Measurements from ENCODE around the gene UPB1. TPM values are rescaled to one million over a fixed set of nuclear protein-coding genes. Genes with fewer than 3 reads are reported as not detected.

Gene UPB1
- total and polyA plus RNA-seq, 5 experiments from 2014 or later: 0.06 to 0.86 (median 0.51) TPM; not detected in 1

DNA sequence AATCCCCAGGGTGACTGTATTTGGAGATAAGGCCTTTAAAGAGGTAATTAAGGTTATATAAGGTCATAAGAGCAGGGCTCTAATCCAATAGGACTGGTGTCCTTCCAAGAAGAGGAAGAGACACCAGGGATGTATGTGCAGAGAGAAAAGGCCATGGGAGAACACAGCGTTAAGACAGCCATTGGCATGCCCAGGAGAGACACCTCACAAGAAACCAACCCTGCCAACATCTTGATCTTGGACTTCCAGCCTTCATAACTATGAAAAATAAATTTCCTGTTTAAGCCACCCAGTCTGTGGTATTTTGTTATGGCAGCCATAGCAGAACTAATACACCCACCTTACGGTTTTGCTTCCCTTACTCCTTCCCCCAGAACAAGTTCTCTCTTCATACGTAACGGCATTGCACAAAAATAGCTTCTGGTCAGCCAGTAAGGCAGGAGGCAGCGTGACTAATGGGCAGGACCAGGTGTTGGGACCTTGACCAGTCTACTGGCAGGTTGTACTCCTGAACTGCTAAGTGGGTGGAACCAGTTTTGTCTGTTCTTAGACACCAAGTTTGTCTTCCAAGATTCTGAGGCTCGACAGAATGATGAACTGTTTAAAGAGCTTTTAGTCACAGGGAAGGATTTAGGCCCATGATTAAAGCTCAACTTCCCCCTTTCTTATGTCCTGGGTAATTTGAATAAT lies 31.9 kb upstream of the UPB1 start:
- no peak overlapping the region for H3K4me3 Mint-ChIP-seq
- ATAC-seq: no peak
- peaks cover 0 to 2% (median 0%) of the 10 kb centered on the region in 3 donors for H3K36me3 Mint-ChIP-seq

GRCh38 chr22:24465566-24465965 lies 29.6 kb upstream of the UPB1 start:
- Mint-ChIP-seq H3K27me3 (no peaks in the 10 kb centered on the region), H3K4me1 (peaks cover 3 to 29% (median 10%) of the 10 kb centered on the region in 4 donors), H3K27ac (peak overlapping the region in 1 of 10 donors; percentile 24), H3K36me3 (peaks cover 0 to 2% (median 0%) of the 10 kb centered on the region in 3 donors), H3K9me3 (peaks cover 0 to 2% (median 0%) of the 10 kb centered on the region in 9 donors), H3K4me3 (no peak overlapping the region)
- DNase-seq: no peak
- ATAC-seq: no peak
- POLR2A ChIA-PET: no interaction called here

More for the DNA sequence above, 31.9 kb upstream of the UPB1 start:
- no peak for DNase-seq
- POLR2A ChIA-PET: no interaction called here
- Mint-ChIP-seq H3K9me3 (peaks cover 0 to 2% (median 0%) of the 10 kb centered on the region in 9 donors), H3K27me3 (no peaks in the 10 kb centered on the region), H3K27ac (peak overlapping the region in 2 of 10 donors; percentile 22 to 54), H3K4me1 (peaks cover 7 to 29% (median 10%) of the 10 kb centered on the region in 4 donors)

DNA sequence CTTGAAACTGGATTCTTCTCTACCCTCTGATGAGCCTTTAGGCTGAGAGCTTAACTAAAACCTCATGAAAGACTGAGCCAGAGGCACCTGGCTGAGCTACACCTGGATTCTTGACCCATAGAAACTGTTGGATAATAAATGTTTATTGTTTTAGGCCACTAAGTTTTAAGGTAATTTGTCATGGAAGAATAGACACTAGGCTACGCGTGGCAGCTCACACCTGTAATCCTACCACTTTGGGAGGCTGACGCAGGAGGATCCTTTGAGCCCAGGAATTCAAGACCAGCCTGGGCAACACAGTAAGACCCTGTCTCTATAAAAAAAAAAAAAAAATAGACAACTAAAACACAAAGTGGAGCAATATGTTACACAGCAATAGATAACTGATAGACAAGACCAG lies 29.2 kb upstream of the UPB1 start:
- Mint-ChIP-seq H3K27ac (peak overlapping the region in 1 of 10 donors; percentile 24), H3K27me3 (no peaks in the 10 kb centered on the region), H3K36me3 (peaks cover 0 to 2% (median 0%) of the 10 kb centered on the region in 3 donors), H3K9me3 (peaks cover 0 to 2% (median 0%) of the 10 kb centered on the region in 9 donors), H3K4me3 (no peak overlapping the region), H3K4me1 (peaks cover 3 to 26% (median 10%) of the 10 kb centered on the region in 4 donors)
- ATAC-seq (no peak), DNase-seq (no peak)
- POLR2A ChIA-PET: interaction anchor here (0.7 to 1.2 kb wide), 2 partner anchors 38 to 952 kb away, joined by 3 to 4 read pairs; no protein-coding TSS in a partner anchor

GRCh38 chr22:24466716-24467328 lies 28.3 kb upstream of the UPB1 start:
- no peak for ATAC-seq
- peaks cover 0 to 2% (median 0%) of the 10 kb centered on the region in 3 donors for H3K36me3 Mint-ChIP-seq
- DNase-seq: peak in 2 of 10 donors; percentile 13 to 21
- no peaks in the 10 kb centered on the region for H3K27me3 Mint-ChIP-seq
- peak overlapping the region in 2 of 10 donors; percentile 19 to 27 for H3K27ac Mint-ChIP-seq
- peaks cover 0 to 2% (median 0%) of the 10 kb centered on the region in 9 donors for H3K9me3 Mint-ChIP-seq
- POLR2A ChIA-PET: interaction anchor here (0.7 to 1.2 kb wide), 2 partner anchors 39 to 951 kb away, joined by 3 to 4 read pairs; no protein-coding TSS in a partner anchor
- no peak overlapping the region for H3K4me3 Mint-ChIP-seq
- peaks cover 3 to 26% (median 10%) of the 10 kb centered on the region in 4 donors for H3K4me1 Mint-ChIP-seq

GRCh38 chr22:24467340-24467739 lies 27.8 kb upstream of the UPB1 start:
- Mint-ChIP-seq H3K27me3 (no peaks in the 10 kb centered on the region), H3K4me1 (peaks cover 3 to 26% (median 10%) of the 10 kb centered on the region in 4 donors), H3K4me3 (no peak overlapping the region), H3K36me3 (no peaks in the 10 kb centered on the region), H3K27ac (no peak overlapping the region), H3K9me3 (peaks cover 0 to 2% (median 0%) of the 10 kb centered on the region in 9 donors)
- POLR2A ChIA-PET: interaction anchor here (1.2 kb wide), 1 partner anchor 39 kb away, joined by 3 read pairs; no protein-coding TSS in a partner anchor
- no peak for DNase-seq
- no peak for ATAC-seq

GRCh38 chr22:24471570-24471969 lies 23.6 kb upstream of the UPB1 start:
- DNase-seq: no peak
- no peak overlapping the region for H3K27ac Mint-ChIP-seq
- ATAC-seq: no peak
- peaks cover 0 to 22% (median 6%) of the 10 kb centered on the region in 4 donors for H3K4me1 Mint-ChIP-seq
- POLR2A ChIA-PET: no interaction called here
- no peaks in the 10 kb centered on the region for H3K27me3 Mint-ChIP-seq
- H3K4me3 Mint-ChIP-seq: no peak overlapping the region
- peaks cover 0 to 3% (median 0%) of the 10 kb centered on the region in 9 donors for H3K9me3 Mint-ChIP-seq
- H3K36me3 Mint-ChIP-seq: no peaks in the 10 kb centered on the region

- POLR2A ChIA-PET: no interaction called here
- Mint-ChIP-seq H3K4me1 (peaks cover 0 to 10% (median 0%) of the 10 kb centered on the region in 4 donors), H3K27ac (no peak overlapping the region), H3K4me3 (peak overlapping the region in 1 of 10 donors; percentile 24), H3K36me3 (no peaks in the 10 kb centered on the region), H3K27me3 (no peaks in the 10 kb centered on the region), H3K9me3 (peaks cover 0 to 3% (median 0%) of the 10 kb centered on the region in 9 donors)
- DNase-seq (no peak), ATAC-seq (no peak)
Measured at GRCh38 chr22:24473284-24473683, 21.8 kb upstream of the UPB1 start.

GRCh38 chr22:24474221-24474620 lies 20.9 kb upstream of the UPB1 start:
- H3K9me3 Mint-ChIP-seq: peaks cover 0 to 3% (median 0%) of the 10 kb centered on the region in 9 donors
- H3K4me3 Mint-ChIP-seq: no peak overlapping the region
- H3K4me1 Mint-ChIP-seq: peaks cover 0 to 10% (median 1%) of the 10 kb centered on the region in 4 donors
- no peaks in the 10 kb centered on the region for H3K36me3 Mint-ChIP-seq
- H3K27ac Mint-ChIP-seq: no peak overlapping the region
- ATAC-seq: no peak
- POLR2A ChIA-PET: no interaction called here
- DNase-seq: no peak
- no peaks in the 10 kb centered on the region for H3K27me3 Mint-ChIP-seq

DNA sequence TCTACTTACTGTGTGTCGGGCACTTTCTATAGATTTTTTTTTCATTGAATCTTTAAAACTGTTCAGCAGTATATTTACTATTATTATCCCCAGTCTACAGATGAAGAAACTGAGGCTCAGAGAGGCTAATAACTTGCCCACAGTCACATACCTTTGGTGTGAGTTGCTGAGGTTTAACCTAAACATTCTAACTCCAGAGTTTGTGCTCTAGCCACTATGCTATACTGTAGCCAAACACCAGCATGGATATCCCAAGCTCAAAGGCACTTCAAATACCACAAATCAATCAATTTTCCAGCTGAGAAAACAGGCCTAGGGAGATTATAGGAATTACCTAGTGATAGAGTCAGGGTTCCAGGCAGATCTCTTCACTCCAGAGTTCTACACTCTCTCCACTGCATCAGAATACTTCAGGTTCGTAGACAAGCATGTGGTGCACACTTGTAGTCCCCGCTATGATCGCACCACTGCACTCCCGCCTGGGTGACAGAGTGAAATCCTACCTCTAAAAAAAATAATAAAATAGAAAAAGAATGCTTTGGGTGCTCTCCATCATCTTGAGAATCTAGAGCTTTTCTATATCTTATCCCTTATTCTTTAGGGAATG lies 20.4 kb upstream of the UPB1 start:
- POLR2A ChIA-PET: interaction anchor here (0.6 kb wide), 1 partner anchor 168 kb away, joined by 5 read pairs; no protein-coding TSS in a partner anchor
- no peak for DNase-seq
- H3K27ac Mint-ChIP-seq: no peak overlapping the region
- peaks cover 0 to 10% (median 1%) of the 10 kb centered on the region in 4 donors for H3K4me1 Mint-ChIP-seq
- H3K27me3 Mint-ChIP-seq: no peaks in the 10 kb centered on the region
- H3K36me3 Mint-ChIP-seq: no peaks in the 10 kb centered on the region
- H3K4me3 Mint-ChIP-seq: no peak overlapping the region
- no peak for ATAC-seq
- H3K9me3 Mint-ChIP-seq: peaks cover 0 to 3% (median 0%) of the 10 kb centered on the region in 9 donors

- DNase-seq (no peak), ATAC-seq (no peak)
- Mint-ChIP-seq H3K4me3 (no peak overlapping the region), H3K4me1 (peaks cover 4 to 8% (median 5%) of the 10 kb centered on the region in 4 donors), H3K27me3 (no peaks in the 10 kb centered on the region), H3K27ac (no peak overlapping the region), H3K36me3 (no peaks in the 10 kb centered on the region), H3K9me3 (peaks cover 0 to 3% (median 0%) of the 10 kb centered on the region in 9 donors)
- POLR2A ChIA-PET: interaction anchor here (2.6 kb wide), 1 partner anchor 55 kb away, joined by 11 read pairs; the partner anchor contains the start of gene ADORA2A
Measured at GRCh38 chr22:24481641-24482040, 13.5 kb upstream of the UPB1 start.

GRCh38 chr22:24482575-24482974 lies 12.6 kb upstream of the UPB1 start:
- Mint-ChIP-seq H3K36me3 (no peaks in the 10 kb centered on the region), H3K27me3 (no peaks in the 10 kb centered on the region), H3K4me1 (peaks cover 4 to 8% (median 5%) of the 10 kb centered on the region in 4 donors), H3K4me3 (no peak overlapping the region), H3K27ac (no peak overlapping the region), H3K9me3 (no peaks in the 10 kb centered on the region)
- DNase-seq (no peak), ATAC-seq (no peak)
- POLR2A ChIA-PET: no interaction called here

DNA sequence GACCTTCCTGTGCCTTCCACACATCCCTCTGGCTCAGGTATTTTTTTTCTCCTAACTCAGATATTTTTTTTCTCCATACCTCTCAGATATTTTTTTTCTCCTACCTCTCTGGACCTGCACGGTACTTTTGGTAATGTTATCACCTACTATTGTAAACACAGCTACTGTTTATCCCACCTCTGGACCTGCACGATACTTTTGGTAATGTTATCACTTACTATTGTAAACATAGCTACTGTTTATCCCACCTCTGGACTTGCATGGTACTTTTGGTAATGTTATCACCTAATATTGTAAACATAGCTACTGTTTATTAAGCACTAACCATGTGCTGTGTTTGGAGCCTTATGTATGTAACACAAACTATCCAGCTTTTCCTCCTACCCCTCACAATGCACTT lies 12.1 kb upstream of the UPB1 start:
- Mint-ChIP-seq H3K27ac (no peak overlapping the region), H3K4me3 (no peak overlapping the region), H3K9me3 (no peaks in the 10 kb centered on the region), H3K27me3 (no peaks in the 10 kb centered on the region), H3K36me3 (no peaks in the 10 kb centered on the region), H3K4me1 (peaks cover 4 to 8% (median 5%) of the 10 kb centered on the region in 4 donors)
- POLR2A ChIA-PET: no interaction called here
- DNase-seq (no peak), ATAC-seq (no peak)
